GM10847 (cell line): ENCODE data around the gene PLA2G4B.

ENCODE experiments used
- POLR2A ChIP-seq: IDR thresholded peaks from 2 replicates; pipeline ENCODE4 v1.6.1; 2011; ENCODE audit not compliant: insufficient read length; ENCODE audit errors: extremely low read depth

The PLA2G4B gene

DNA sequence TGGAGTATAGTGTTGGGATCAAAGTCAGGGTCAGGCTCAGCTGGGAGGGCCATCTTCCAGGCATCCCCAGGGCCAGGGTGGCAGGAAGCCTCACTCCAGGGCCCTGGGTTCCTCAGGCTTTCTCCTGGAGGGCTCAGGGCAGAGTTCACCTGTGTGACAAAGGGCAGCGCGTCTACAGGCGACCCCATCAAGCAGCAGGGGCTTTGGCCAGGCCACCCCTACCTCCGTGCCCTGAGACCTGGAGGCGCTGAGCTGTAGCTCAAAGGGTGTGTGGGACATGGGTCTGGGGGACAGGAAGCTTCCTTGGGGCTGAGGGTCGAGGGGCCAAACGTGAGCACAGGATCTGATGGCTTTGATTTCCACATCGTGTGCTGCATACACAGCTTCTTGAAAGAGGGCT, 42.4 kb downstream of the PLA2G4B start:
- TF ChIP-seq POLR2A: no peak

DNA sequence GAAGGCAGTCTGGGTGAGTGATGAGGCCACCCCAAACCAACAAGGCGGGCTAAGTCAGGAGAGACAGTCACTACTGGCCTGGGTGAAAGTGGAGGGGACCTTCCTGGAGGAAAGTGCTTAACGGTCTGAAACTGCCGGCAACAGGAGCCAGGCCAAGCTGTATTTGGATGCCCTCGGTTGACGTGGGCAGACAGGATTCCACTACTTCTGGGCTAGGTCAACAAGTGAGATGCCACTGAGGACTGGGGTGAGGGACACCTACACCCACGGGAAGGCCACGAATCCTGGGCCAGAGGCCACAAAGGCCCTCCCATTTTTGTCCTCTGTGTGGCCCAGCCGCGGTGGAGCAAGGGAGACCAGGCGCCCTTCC, 42.9 kb downstream of the PLA2G4B start:
- no peak for TF ChIP-seq POLR2A

DNA sequence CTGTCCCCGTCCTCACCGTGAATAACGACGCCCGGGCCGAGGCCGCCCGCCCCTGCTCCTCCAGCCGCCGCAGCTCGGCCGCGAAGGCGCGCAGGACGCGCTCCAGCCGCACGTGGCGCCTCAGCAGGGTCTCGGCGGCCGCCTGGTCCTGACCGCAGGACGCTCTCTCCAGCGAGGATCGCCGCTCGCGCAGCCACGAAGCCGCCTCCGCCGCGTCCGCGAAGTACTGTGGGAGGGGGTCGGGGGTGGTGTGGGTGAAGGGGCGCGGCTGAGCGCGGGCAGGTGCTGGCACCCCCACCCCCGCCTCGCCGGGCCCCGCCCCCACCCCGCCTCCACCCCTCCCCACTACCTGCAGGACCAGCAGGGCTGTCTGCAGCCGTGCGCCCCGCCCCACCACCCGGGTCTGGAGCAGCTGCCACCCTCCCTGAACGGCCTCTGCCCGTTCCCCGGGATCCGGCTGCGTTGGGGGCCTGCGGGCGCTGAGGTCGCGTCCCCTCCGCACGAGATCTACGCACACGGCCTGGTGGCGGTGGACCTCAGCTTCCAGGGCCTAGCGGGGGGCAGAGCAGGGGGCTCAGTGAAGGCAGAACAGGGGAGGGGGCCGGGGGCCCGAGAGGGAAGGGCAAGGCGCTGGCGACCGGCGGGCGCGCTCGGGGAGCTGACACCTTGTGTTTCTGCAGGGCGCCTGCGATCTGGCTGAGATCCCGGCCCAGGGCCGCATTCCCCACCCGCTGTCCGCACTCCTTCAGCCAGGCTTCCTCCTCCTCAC, 43.5 kb downstream of the PLA2G4B start:
- no peak for TF ChIP-seq POLR2A

DNA sequence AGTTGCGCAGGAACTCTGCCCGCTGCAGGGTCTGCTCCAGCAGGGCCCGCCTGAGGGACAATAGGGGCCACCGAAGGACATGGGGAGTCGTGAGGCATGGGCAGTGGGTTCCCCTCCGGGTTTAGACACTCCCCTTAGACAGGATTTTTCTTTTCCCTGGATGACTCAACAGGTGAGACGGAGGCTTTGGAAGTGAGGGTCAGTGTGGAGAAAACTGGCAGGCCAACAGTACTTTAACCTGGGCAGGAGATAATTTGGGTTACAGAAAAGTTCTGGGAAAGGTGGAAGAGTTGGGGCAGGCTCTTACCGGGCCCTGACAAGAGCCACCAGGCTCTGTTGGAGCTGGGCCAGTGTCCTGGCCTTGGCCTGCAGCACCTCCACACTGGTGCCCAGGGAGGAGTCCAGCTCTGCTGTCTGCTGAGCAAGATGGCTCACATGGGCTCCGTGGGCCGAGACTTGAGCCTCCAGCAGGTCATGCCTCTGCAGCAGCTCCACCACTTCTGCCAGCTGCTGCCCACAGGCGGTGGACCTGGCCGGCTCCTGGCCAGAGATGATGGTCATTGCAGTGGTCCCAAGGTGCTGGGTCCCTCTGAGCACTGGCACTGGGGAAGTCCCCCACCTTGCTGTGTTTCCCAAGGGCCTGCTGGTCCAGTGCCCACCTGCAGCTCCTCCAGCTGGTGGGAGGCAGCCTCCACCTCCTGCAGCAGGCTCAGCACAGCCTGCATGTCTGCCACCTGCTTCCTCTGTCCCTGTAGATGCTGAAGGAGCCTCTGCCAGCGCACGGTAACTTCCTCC, 44.2 kb downstream of the PLA2G4B start:
- no peak for TF ChIP-seq POLR2A

DNA sequence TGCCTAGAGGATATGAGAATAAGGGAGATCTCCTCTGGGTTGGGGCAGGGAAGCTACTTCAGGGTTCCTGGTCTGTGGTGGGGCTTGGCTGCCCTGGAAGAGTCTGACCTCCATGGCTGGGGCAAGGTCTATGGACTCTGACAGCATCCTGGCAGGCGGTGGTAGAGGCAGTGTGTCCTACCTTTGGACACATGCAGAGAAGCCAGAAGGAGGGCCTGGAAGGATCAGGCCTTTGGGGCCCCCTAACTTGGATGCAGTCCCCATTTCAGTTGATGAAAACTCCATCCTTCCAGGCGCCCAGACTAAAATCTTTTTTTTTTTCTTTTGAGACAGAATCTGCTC, 44.8 kb downstream of the PLA2G4B start:
- no peak for TF ChIP-seq POLR2A

DNA sequence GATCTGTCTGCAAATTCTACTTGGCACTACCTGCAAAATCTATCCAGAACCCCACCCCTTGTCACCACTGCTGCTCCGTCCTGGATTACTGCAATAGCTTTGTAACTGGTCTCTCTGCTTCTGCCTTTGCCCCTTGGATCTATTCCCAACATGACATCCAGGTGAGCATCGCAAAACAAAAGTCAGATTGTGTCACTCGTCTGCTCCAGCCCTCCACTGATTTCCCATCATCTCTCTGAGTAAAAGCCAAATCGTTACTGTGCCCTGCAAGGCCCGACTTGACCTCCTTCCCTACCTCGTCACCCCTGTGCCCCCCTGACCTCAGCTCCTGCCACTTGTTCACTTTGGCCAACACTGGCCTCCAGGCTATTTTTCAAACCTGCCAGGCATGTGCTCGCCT, 45.8 kb downstream of the PLA2G4B start:
- TF ChIP-seq POLR2A: no peak

DNA sequence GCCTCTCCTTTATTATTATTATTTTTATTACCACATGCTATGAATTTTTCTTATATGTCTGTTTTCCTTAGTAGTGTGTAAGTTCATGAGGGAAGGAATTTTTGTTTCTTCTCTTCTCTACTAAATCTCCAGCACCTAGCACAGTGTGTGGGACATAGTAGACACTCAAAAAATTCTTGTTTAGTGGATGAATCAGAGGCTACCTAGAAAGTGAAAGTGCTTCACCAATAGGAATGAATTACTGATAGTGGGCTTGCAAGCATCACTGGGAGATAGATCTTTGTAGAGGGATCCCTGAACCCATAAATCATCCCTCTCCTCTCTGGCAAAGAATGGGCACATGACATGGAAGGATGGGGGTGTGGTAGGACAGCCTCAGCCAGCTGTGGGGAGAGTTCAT, 46.7 kb downstream of the PLA2G4B start:
- no peak for TF ChIP-seq POLR2A

DNA sequence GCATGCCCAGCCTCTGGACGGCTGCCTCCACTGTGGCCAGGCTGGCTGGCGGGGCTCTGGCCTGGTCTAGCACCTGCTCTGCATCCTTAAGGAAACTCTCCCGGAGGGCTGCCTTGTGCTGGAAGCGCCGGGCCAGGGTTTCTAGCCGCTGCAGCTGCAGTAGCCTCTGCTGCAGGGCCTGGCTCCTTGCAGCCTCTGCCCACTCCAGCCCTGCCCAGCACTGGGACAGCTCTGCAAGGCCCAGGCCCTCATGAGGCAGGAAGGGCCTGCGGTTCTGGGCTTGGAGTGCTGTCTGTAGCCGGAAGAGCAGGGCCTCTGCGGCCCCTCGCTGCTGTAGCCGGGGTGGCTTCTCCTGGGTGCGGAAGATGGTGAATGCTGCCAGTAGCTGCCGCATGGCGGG, 47.2 kb downstream of the PLA2G4B start:
- no peak for TF ChIP-seq POLR2A

DNA sequence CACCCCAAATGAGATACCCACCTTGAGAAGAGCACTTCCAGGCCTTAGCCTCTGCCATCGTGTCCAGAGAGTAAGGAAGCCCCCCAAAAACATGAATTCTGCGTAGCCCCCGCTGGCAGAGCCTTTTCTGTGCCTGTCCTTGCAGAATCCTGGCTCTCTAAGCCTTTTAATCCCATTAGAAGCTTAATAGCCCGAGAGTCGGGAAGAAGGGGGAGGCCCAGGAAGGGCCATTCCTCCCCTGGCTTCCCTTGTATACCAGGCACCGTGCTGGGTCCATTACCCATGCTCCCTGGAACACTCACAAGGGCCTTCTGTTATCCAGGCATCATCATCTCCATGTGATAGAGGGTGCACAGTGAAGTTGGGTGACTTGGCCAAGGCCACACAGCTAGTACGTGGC, 48.1 kb downstream of the PLA2G4B start:
- no peak for TF ChIP-seq POLR2A

DNA sequence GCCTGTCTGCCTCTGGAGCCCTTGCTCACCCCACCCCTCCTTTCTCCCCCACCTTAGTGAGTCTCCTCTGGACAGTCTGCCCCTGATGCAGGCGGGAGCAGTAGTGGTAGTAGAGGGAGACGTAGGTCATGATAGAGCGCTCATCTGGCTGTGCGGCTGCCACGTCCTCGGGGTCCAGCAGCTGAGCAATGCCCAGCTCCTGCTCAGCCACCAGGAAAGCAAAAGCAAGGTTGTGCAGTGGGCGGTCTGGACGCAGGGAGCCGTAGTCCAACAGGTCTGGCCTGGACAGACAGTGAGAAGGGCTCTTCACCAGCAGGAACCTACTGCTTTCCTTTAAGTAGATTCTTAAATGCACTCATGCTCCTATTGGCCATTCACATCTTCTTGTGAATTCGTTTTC, 48.5 kb downstream of the PLA2G4B start:
- no peak for TF ChIP-seq POLR2A

DNA sequence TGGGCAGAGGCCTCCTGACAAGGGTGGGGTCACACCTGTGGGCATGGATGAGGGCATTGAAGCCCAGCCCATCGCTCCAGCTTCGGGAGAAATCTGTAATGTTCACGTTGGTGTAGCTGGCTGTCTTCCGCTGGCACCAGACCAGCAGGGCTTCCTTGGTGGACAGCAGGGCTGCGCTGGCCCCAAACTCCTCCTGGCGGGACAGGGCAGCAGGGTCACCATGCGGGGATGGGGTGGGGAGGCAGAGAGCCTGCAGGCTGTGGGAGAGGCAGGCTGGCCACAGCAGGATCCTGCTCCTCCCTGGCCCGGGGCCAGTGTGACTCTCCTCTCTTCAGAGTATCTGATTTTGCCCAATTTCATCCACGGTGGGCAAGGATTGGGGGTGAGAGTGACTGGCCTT, 49.2 kb downstream of the PLA2G4B start:
- no peak for TF ChIP-seq POLR2A

DNA sequence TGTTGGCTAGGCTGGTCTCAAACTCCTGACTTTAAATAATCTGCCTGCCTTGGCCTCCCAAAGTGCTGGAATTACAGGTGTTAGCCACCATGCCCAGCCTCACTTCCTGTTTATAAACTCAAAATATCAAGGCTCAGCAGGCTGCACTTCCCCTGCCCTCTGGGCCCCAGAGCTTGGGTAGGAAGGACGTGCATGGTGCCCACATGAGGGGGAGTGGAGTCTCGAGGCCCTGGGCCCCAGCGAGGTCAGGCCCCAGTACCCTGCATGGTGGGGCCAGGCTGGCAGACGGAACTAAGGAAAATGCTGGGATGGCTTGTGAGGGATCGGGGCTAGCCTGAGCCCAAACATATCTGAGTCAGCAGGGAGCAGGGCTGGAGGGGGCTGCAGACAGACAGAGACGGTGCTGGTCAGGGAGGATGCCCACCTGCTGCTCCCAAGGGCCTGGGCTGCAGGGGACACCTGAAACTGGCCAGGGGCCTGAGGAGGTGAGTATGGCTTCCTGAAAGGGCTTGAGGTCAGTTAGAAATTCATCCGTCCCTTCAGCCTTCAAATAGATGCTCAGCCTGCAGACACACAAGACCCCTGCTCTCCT, 50.1 kb downstream of the PLA2G4B start:
- TF ChIP-seq POLR2A: no peak

DNA sequence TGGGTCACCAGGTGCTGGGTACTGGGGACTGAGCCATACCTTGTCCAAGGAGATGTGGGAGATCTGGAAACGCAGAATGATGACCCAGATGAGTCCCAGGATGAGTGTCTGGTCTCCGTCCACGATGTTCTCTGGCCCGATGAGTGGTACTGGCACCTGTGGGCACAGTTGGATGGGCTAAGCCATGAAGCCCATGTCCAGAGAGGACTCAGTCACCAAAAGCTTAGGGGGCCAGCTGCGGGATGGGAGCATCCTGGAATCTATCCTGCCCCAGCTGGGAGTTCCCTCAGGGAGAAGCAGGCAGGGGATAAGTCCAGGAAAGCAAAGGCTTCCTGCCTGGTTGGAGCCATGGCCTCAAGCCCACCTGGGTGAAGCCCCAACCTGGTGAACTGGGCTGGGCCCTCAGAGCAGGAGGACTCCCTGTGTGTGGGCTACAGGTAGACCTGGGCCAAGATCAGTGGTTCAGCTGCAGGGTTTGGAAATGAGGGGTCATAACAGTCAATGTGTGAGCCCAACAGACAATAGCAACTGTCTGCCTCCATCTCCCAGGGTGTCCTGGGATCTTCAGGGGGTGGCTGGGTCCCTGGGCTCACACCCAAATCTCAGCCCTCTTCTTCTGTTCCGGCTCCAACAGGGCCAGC, 51.5 kb downstream of the PLA2G4B start:
- TF ChIP-seq POLR2A: no peak

DNA sequence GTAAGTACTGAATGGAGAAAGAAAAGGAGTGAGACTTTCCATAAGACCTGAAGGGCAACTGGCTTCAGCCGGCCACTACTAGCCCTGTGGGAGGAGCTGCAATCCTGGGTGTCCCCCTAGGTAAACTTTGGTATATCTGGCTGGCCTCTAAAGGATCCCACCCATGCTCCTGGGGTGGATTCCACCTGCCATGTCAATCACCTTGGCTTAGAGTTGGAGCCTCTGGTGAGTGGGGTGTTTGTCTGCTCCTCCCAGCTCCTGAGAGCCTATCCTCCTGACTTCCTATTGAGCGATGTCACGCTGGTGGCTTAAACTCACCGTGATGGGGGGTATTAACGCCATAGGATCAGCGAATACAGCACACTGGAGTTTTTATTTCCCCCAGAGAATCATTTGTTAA, 52.6 kb downstream of the PLA2G4B start:
- TF ChIP-seq POLR2A: no peak

DNA sequence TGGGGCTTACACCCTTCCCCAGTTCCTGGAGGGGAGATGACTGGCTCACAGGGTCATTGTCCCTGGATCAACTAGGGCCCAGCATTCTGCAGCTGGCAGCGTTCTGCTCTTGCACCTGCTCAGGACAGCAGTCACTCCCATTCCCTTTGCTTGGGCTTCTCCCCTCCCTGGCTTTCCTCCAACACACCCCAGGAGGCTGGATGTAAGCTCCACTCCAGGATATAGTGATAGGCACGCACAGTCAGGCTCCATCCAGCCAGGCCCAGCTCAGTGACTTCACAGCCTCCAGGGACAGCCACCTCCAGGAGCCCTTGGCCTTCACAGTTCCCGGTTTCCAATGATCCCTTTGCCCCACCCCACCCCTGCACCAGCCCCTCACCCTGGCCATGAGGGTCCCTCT, 53.3 kb downstream of the PLA2G4B start:
- no peak for TF ChIP-seq POLR2A
